CD8-positive, alpha-beta memory T cell (primary cell): Measurements from ENCODE around the gene RPL23. TPM values are rescaled to one million over a fixed set of nuclear protein-coding genes. Genes with fewer than 3 reads are reported as not detected.
A peak's percentile ranks its signal among the peaks of the same experiment; 100 is the strongest.

ENCODE experiments used
- CTCF ChIA-PET: fragments of 350-600 bp; sonication (Branson Sonifier 250); formaldehyde crosslinking; loops from one replicate; lab custom pipeline; 2021; ENCODE audit warnings: antibody characterized with exemption; lab: Charles Lee
- POLR2A ChIA-PET: fragments of 350-600 bp; sonication (Branson Sonifier 250); formaldehyde crosslinking; loops from one replicate; lab custom pipeline; 2021; ENCODE audit warnings: antibody characterized with exemption; lab: Charles Lee
- DNase-seq, 5 donors: peaks; one replicate each; pipeline versions ENCODE4 v3.0.0 to v3.0.0-alpha.2; 2020 to 2022; ENCODE audit warnings: mixed read lengths in 1 of 5
- H3K27ac ChIP-seq: one replicate; pipeline ENCODE4 v1.7.0; 2013; ENCODE audit warnings: low read depth, mild to moderate bottlenecking, low read length, moderate library complexity
- H3K27me3 ChIP-seq: 2 replicates; pipeline ENCODE4 v1.7.0; 2013; ENCODE audit warnings: low read length, mild to moderate bottlenecking; ENCODE audit not compliant: insufficient read depth, poor library complexity, severe bottlenecking
- H3K36me3 ChIP-seq: 2 replicates; pipeline ENCODE4 v1.7.0; 2013; ENCODE audit warnings: mild to moderate bottlenecking, low read length, moderate library complexity; ENCODE audit not compliant: insufficient read depth
- H3K4me1 ChIP-seq: 2 replicates; pipeline ENCODE4 v1.7.0; 2013; ENCODE audit warnings: mild to moderate bottlenecking, low read length, moderate library complexity; ENCODE audit not compliant: insufficient read depth
- H3K4me3 ChIP-seq: 2 replicates; pipeline ENCODE4 v1.7.0; 2013; ENCODE audit warnings: mild to moderate bottlenecking, low read length
- H3K9me3 ChIP-seq: 2 replicates; pipeline ENCODE4 v1.7.0; 2013; ENCODE audit warnings: mild to moderate bottlenecking, low read length
- H3K27ac Mint-ChIP-seq, 8 donors: one replicate each; pipeline ENCODE4 v1.8.0; 2020 to 2021; ENCODE audit warnings: mixed read lengths in 8 of 8, mild to moderate bottlenecking in 6 of 8, inconsistent platforms in 3 of 8, moderate library complexity in 3 of 8
- H3K27me3 Mint-ChIP-seq, 2 donors: one replicate each; pipeline ENCODE4 v1.8.0; 2020 to 2021; ENCODE audit warnings: mixed read lengths in 2 of 2, mild to moderate bottlenecking in 1 of 2, moderate library complexity in 1 of 2
- H3K36me3 Mint-ChIP-seq, 3 donors: one replicate each; pipeline ENCODE4 v1.8.0; 2020 to 2021; ENCODE audit warnings: mixed read lengths in 3 of 3, inconsistent platforms in 1 of 3, mild to moderate bottlenecking in 1 of 3
- H3K4me1 Mint-ChIP-seq, 3 donors: one replicate each; pipeline ENCODE4 v1.8.0; 2020 to 2021; ENCODE audit warnings: mixed read lengths in 3 of 3, inconsistent platforms in 1 of 3, mild to moderate bottlenecking in 1 of 3
- H3K4me3 Mint-ChIP-seq, 7 donors: one replicate each; pipeline ENCODE4 v1.8.0; 2020 to 2021; ENCODE audit warnings: mixed read lengths in 7 of 7, mild to moderate bottlenecking in 6 of 7, moderate library complexity in 4 of 7, inconsistent platforms in 2 of 7
- H3K9me3 Mint-ChIP-seq, 5 donors: one replicate each; pipeline ENCODE4 v1.8.0; 2020 to 2022; ENCODE audit warnings: mixed read lengths in 5 of 5, mild to moderate bottlenecking in 3 of 5, moderate library complexity in 2 of 5, inconsistent platforms in 1 of 5
- polyA plus RNA-seq: library from polyadenylated mRNA; unstranded; fragments of 300-500 nt; fragmentation: Illumina TruSeq; gene quantifications from one replicate; pipeline ENCODE4 v1.2.3, GENCODE V29; 2021
- total RNA-seq, 2 experiments: library from RNA; stranded (reverse); gene quantifications; one replicate each; pipeline ENCODE4 v1.2.3, GENCODE V29; 2021

The RPL23 gene
- total and polyA plus RNA-seq, 3 experiments from 2014 or later: 1,010 to 1,911 (median 1,857) TPM

- Histone ChIP-seq H3K9me3 (no peaks in the 10 kb centered on the region), H3K27ac (no peak overlapping the region), H3K4me3 (no peak overlapping the region), H3K27me3 (no peaks in the 10 kb centered on the region), H3K36me3 (peaks cover 22% of the 10 kb centered on the region), H3K4me1 (peaks cover 87% of the 10 kb centered on the region)
- Mint-ChIP-seq H3K27me3 (no peaks in the 10 kb centered on the region), H3K4me1 (peaks cover 76 to 91% (median 88%) of the 10 kb centered on the region in 3 donors), H3K4me3 (peak overlapping the region; percentile 2 to 87 (median 76)), H3K27ac (peak overlapping the region; percentile 87 to 99 (median 93)), H3K36me3 (peaks cover 0 to 74% (median 8%) of the 10 kb centered on the region in 3 donors), H3K9me3 (no peaks in the 10 kb centered on the region)
- POLR2A ChIA-PET: interaction anchor here (0.6 kb wide), 1 partner anchor 20 kb away, joined by 3 read pairs; no protein-coding TSS in a partner anchor
- CTCF ChIA-PET: interaction anchor here (0.6 to 2.0 kb wide), 6 partner anchors 10 to 262 kb away, joined by 3 to 12 read pairs (median 5); partner anchors contain the start of gene LASP1
- DNase-seq: no peak
Measured at GRCh38 chr17:38891441-38891840, 37.9 kb upstream of the RPL23 start.

- H3K27ac Mint-ChIP-seq: peak overlapping the region; percentile 85 to 99 (median 93)
- H3K4me1 ChIP-seq: peaks cover 88% of the 10 kb centered on the region
- no peaks in the 10 kb centered on the region for H3K27me3 ChIP-seq
- H3K36me3 ChIP-seq: peaks cover 21% of the 10 kb centered on the region
- no peaks in the 10 kb centered on the region for H3K9me3 Mint-ChIP-seq
- ChIA-PET CTCF (interaction anchor here (1.2 to 2.0 kb wide), 3 partner anchors 14 to 275 kb away, joined by 3 to 12 read pairs (median 3); partner anchors contain the start of gene LASP1), POLR2A (interaction anchor here (1.1 to 1.4 kb wide), 2 partner anchors 17 to 19 kb away, joined by 3 to 4 read pairs; no protein-coding TSS in a partner anchor)
- peak overlapping the region; percentile 0 for H3K4me3 ChIP-seq
- H3K4me1 Mint-ChIP-seq: peaks cover 82 to 92% (median 91%) of the 10 kb centered on the region in 3 donors
- no peaks in the 10 kb centered on the region for H3K27me3 Mint-ChIP-seq
- H3K9me3 ChIP-seq: no peaks in the 10 kb centered on the region
- H3K4me3 Mint-ChIP-seq: peak overlapping the region; percentile 48 to 78 (median 63)
- H3K36me3 Mint-ChIP-seq: peaks cover 0 to 78% (median 9%) of the 10 kb centered on the region in 3 donors
- peak overlapping the region; percentile 2 for H3K27ac ChIP-seq
- DNase-seq: peak in 1 of 5 donors; percentile 45
Measured at GRCh38 chr17:38890410-38890746, 36.9 kb upstream of the RPL23 start.

GRCh38 chr17:38889745-38890409, 36.4 kb upstream of the RPL23 start:
- ChIA-PET POLR2A (interaction anchor here (1.1 to 1.4 kb wide), 2 partner anchors 17 to 19 kb away, joined by 3 to 4 read pairs; no protein-coding TSS in a partner anchor), CTCF (interaction anchor here (1.2 to 1.5 kb wide), 2 partner anchors 14 to 275 kb away, joined by 3 read pairs; no protein-coding TSS in a partner anchor)
- peaks cover 0 to 83% (median 9%) of the 10 kb centered on the region in 3 donors for H3K36me3 Mint-ChIP-seq
- Histone ChIP-seq H3K36me3 (peaks cover 25% of the 10 kb centered on the region), H3K9me3 (no peaks in the 10 kb centered on the region), H3K4me3 (peak overlapping the region; percentile 0), H3K27me3 (no peaks in the 10 kb centered on the region), H3K27ac (no peak overlapping the region), H3K4me1 (peaks cover 93% of the 10 kb centered on the region)
- peaks cover 87 to 96% (median 96%) of the 10 kb centered on the region in 3 donors for H3K4me1 Mint-ChIP-seq
- H3K9me3 Mint-ChIP-seq: no peaks in the 10 kb centered on the region
- H3K27ac Mint-ChIP-seq: peak overlapping the region; percentile 85 to 99 (median 93)
- DNase-seq: no peak
- peak overlapping the region; percentile 48 to 78 (median 63) for H3K4me3 Mint-ChIP-seq
- no peaks in the 10 kb centered on the region for H3K27me3 Mint-ChIP-seq

- Mint-ChIP-seq H3K4me3 (peak overlapping the region in 2 of 7 donors; percentile 20 to 41), H3K27ac (peak overlapping the region; percentile 29 to 100 (median 72)), H3K4me1 (peaks cover 85 to 96% (median 94%) of the 10 kb centered on the region in 3 donors), H3K36me3 (peaks cover 0 to 80% (median 9%) of the 10 kb centered on the region in 3 donors), H3K9me3 (no peaks in the 10 kb centered on the region), H3K27me3 (no peaks in the 10 kb centered on the region)
- ChIA-PET CTCF (interaction anchor here (1.5 kb wide), 1 partner anchor 15 kb away, joined by 3 read pairs; no protein-coding TSS in a partner anchor), POLR2A (no interaction called here)
- no peak for DNase-seq
- Histone ChIP-seq H3K27ac (no peak overlapping the region), H3K36me3 (peaks cover 21% of the 10 kb centered on the region), H3K4me1 (peaks cover 97% of the 10 kb centered on the region), H3K9me3 (no peaks in the 10 kb centered on the region), H3K27me3 (no peaks in the 10 kb centered on the region), H3K4me3 (no peak overlapping the region)
Measured at GRCh38 chr17:38888842-38889241, 35.3 kb upstream of the RPL23 start.

GRCh38 chr17:38886643-38887010, 33.1 kb upstream of the RPL23 start:
- no peaks in the 10 kb centered on the region for H3K27me3 Mint-ChIP-seq
- Histone ChIP-seq H3K36me3 (peaks cover 32% of the 10 kb centered on the region), H3K9me3 (no peaks in the 10 kb centered on the region), H3K27ac (no peak overlapping the region), H3K4me3 (no peak overlapping the region), H3K27me3 (no peaks in the 10 kb centered on the region), H3K4me1 (peaks cover 97% of the 10 kb centered on the region)
- H3K4me1 Mint-ChIP-seq: peaks cover 86 to 96% (median 94%) of the 10 kb centered on the region in 3 donors
- peak overlapping the region; percentile 83 to 100 (median 91) for H3K27ac Mint-ChIP-seq
- H3K9me3 Mint-ChIP-seq: no peaks in the 10 kb centered on the region
- peak overlapping the region in 4 of 7 donors; percentile 16 to 80 (median 64) for H3K4me3 Mint-ChIP-seq
- DNase-seq: no peak
- ChIA-PET CTCF (interaction anchor here (1.1 to 2.6 kb wide), 3 partner anchors 13 to 288 kb away, joined by 3 to 7 read pairs (median 4); no protein-coding TSS in a partner anchor), POLR2A (interaction anchor here (0.5 to 1.1 kb wide), 3 partner anchors 11 to 33 kb away, joined by 3 to 6 read pairs (median 4); partner anchors contain the start of gene RPL23)
- peaks cover 0 to 83% (median 11%) of the 10 kb centered on the region in 3 donors for H3K36me3 Mint-ChIP-seq

GRCh38 chr17:38885728-38886642, 32.5 kb upstream of the RPL23 start:
- Histone ChIP-seq H3K9me3 (no peaks in the 10 kb centered on the region), H3K36me3 (peaks cover 32% of the 10 kb centered on the region), H3K27me3 (no peaks in the 10 kb centered on the region), H3K4me3 (peak overlapping the region; percentile 4), H3K4me1 (peaks cover 97% of the 10 kb centered on the region), H3K27ac (no peak overlapping the region)
- Mint-ChIP-seq H3K4me1 (peaks cover 86 to 96% (median 94%) of the 10 kb centered on the region in 3 donors), H3K36me3 (peaks cover 0 to 84% (median 14%) of the 10 kb centered on the region in 3 donors), H3K9me3 (no peaks in the 10 kb centered on the region), H3K27me3 (no peaks in the 10 kb centered on the region), H3K4me3 (peak overlapping the region; percentile 58 to 85 (median 76)), H3K27ac (peak overlapping the region; percentile 83 to 100 (median 91))
- CTCF ChIA-PET: interaction anchor here (0.8 to 2.6 kb wide), 7 partner anchors 12 to 289 kb away, joined by 3 to 7 read pairs (median 4); no protein-coding TSS in a partner anchor
- DNase-seq: no peak
- POLR2A ChIA-PET: interaction anchor here (0.5 to 2.0 kb wide), 6 partner anchors 12 to 32 kb away, joined by 3 to 6 read pairs (median 4); partner anchors contain the start of gene RPL23
